Activated effector memory CD4-positive, alpha-beta T cell treated with anti-CD3 and anti-CD28 coated beads, Interleukin-2, amount 50 U/mL, for 16 hours (primary cell): ENCODE measurements around the gene WBP1L.
"Not testable (repeated sequence)": the region's sequence is repeated elsewhere in the genome, so short reads cannot be mapped to it uniquely, and the experiment has no call there.

Experiments
- DNase-seq: peaks from one replicate; pipeline ENCODE4 v3.0.0-alpha.2; 2020

Gene WBP1L

DNA sequence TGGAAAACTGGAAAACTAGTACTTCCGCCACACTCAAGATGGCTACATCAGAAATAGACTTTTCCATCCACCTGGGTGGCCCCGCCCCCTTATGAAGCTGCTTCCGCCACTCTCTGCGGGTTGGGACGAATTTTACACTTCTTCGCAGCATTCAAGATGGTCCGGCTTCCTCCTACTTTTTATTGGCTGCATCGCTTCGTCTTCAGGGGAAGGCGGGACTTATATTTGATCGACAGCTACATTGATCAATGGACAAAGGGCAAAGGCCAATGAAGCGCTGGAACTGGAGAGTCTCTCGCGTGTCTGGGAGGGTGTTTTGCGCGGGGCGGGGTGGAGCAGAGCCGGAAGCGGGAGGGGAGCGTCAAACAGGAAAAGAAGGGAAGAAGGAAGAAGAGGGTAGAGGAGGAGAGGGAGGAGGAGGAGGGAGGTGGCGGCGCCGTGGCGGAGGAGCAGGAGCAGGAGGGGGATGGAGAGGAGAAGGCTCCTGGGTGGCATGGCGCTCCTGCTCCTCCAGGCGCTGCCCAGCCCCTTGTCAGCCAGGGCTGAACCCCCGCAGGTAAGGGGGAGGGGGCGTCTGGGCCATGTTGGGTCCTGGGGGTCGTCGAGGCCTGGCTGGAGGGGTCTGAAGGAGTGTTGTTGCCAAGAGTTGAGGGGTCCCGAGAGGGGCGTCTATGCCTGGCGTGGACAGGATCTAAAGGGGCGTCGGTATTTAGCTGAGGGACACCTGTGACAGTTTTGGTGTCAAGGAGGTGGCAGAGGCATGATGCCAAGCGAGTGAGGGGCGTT, at the start of gene WBP1L:
Gene WBP1L, plus strand, starts transcription at position 361 of the 786 bp plus-strand sequence. Its CDS starts 106 bp downstream, at position 467.
- peak; percentile 97 for DNase-seq

DNA sequence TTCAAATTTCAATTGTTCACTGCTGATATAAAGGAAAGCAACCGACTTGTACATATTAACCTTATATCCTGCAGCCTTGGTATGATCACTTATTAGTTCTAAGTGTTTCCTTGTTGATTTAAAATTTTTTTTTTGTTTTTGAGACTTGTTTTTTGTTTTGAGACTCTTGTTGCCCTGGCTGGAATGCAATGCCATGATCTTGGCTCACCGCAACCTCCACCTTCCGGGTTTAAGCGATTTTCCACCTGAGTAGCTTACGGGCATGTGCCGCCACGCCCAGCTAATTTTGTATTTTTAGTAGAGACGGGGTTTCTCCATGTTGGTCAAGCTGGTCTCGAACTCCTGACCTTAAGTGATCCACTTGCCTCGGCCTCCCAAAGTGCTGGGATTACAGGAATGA, 48.3 kb upstream of the WBP1L start:
- not testable (repeated sequence) for DNase-seq

DNA sequence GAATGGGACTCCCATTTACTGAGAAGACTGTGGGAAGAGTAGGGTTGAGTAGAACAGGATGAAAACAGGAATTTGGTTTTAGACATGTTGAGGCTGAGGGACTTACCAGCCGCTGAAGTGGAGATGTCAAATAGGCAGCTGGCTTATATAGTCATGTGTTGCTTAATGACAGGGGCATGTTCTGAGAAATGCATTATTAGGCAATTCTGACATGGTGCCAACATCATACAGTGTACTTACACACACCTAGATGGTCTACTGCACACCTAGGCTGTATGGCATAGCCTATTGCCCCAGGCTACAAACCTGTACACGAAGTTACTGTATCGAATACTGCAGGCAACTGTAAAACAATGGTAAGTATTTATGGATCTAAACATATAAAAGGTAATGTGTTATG, 47.0 kb upstream of the WBP1L start:
- no peak for DNase-seq

DNA sequence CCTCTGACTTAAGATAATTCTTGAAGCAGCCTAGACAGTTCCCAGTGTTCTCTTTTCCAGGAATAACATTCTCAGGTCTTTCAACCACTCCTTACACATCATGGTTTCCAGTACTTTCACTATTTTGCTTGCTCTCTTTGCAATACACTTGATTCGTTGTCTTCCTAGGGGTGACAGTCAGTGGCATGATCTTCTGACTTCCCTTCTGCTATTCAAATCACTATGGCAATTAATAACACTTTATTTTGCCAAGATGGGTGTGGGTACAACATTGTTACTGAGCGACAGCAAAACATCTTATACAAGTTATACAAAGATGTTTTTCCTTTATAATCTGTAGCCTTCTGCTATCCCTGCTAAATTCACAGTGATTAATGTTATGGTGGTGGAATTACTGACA, 44.9 kb upstream of the WBP1L start:
- DNase-seq, result no peak

DNA sequence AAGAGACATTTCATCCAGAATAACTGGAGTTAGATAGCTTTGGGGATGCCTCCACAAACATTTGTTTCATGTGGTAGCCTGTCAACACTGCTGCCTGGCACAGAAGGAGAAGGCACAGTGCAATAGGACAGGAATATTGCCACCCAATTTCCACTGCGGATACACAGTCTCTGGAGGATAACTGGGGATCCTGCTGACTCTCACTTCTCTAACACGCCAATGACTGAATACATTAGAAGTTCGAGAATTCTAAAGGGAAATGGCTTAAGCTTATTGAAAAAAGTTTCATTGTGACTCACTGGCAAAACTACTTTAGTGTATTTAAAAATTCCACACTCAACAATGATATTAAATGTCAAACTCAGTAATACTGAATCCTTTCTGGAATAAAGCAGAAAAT, 42.5 kb upstream of the WBP1L start:
- no peak for DNase-seq

DNA sequence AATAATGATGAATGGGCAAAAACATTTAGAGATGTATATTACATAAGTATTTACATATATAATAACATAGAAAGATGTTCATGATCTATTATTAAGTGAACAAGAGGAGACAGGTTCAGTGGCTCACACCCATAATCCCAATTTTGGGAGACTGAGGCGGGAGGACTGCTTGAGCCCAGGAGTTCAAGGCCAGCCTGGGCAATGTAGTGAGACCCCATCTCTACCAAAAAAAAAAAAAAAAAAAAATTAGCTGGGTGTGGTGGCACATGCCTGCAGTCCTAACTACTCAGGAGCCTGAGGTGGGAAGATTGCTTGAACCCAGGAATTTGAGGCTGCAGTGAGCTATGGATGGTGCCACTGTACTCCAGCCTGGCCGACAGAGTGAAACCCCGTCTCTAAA, 42.0 kb upstream of the WBP1L start:
- DNase-seq, result no peak

DNA sequence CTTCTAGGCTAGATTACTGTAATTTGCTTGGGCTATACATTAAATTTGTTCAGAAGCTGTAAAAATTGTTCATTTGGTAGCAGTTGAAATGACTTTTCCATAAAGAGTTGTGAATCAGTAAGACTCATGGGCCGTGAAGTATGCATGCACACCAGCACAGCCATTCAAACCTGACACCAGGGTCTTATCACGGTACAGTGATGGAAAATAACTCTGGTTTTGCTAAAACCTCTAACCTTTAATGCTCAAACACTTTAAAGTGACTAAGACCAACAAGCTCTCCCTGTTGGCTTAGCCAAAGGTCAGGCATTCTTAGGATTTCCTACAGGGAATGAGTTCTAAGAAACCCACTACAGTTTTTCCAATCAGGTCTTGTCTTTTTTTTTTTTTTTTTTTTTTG, 41.0 kb upstream of the WBP1L start:
- no peak for DNase-seq

DNA sequence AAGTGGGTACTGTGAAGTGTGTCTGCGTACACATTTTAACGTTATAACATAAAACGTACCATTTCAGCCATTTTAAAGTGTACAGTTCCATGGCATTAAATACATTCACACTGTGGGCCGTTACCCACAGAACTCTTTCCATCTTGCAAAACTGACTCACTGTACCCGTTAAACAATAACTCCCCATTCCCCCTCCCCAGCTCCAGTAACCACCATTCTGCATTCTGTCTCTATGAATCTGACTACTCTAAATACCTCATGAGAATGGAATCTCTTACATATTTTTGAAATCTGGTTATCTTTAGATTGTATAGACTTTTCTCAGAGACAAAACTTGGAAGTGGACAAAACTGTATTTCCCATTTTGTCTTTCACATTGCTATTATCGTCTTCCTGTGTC, 38.8 kb upstream of the WBP1L start:
- DNase-seq, result no peak

DNA sequence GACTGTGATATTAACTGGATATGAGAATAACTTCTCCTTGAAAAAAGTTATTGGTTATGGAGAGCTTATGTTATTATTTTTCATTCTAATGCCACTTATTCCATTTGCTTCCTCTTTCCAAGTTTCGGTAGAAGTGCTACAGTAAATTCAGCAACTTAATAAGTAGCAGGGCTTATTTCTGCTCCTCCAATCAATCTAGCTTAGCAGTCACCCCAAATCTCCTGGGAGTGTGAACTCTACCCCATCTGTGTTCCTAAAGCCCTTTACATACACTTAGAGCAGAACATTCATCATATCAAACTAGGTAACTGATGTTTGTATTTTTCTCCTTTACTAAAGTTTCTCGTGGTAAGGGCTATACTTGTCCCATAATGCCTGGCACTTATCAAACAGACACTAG, 38.2 kb upstream of the WBP1L start:
- no peak for DNase-seq

DNA sequence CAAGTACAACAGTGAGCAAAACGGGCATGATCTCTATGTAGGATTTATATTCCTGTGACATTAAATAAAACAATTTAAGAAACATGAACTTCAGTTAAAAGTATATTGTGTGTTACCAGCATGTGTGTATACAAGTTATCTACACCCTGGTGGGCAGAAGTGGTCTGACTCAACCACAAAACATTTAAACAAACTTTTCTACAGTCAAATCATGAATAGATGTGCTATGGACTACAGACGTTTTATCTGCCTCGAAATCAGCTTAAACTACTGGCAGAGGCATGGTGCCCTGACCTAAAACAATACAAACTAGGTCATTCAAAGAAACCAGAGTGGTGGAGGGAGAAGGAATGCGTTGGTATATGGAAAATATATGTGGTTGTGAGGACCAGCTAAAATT, 33.1 kb upstream of the WBP1L start:
- no peak for DNase-seq

DNA sequence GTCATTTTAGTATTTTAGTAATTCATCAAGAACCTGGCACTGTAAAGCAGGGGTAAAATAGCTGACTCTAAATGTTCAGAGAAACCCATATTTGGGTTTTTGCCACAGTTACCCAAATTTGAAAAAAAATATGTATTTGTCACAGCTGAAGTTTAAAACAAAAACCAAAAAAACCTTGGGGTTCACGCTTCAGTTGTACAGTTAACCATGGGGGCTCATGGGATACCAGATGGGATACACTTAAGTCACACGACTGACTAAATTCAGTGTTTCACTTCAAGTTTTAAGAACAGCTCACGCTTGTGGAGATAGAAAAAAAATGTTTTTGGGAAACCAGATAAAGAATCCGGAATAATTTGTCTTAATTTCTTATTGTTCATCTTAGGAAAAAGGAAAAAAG, 31.7 kb upstream of the WBP1L start:
- no peak for DNase-seq

DNA sequence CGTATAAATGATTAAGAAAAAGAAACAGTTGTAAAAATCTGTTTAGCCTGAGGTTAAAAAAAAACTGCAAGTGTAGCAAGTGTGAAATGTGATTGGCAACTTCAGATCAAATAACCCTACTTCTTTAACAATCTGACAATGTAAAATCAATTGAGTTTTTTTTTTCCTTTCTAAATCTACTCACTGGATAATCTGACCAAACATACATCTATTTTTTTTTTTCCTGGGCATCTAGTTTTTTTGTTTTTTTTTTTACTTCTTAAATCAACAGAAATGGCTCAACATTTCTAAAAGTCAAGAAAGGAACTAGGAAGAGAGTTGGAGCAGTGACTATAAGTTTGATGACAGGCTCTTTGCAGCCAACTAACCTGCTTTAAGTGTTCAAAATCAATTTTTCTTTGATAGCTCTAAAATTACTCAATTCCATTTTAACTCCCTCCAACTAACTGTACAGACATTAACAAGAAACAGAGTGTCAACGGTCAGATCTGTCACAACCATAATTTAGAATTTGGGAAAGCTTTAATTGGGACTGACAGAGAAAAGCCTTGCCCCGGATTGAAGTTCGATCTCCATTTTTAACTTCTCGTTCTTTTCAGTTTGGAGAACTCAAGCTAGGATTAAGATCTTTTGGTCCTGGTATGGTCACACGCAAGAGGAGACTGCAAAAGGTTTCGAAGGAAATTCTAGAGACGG, 30.8 kb upstream of the WBP1L start:
- no peak for DNase-seq

DNA sequence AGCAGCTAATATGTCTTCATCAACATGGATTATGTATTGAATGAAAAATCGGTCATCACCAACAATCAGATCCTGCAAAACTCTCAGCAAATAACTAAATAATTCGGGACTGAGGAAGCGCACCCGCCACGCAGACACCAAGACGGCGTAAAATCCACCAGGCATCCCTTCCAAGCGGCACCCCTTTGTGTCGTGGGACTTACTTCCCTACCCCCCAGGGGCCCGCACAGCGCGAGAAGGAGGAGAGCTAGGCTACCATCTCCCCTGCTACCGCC, 30.3 kb upstream of the WBP1L start:
- no peak for DNase-seq

DNA sequence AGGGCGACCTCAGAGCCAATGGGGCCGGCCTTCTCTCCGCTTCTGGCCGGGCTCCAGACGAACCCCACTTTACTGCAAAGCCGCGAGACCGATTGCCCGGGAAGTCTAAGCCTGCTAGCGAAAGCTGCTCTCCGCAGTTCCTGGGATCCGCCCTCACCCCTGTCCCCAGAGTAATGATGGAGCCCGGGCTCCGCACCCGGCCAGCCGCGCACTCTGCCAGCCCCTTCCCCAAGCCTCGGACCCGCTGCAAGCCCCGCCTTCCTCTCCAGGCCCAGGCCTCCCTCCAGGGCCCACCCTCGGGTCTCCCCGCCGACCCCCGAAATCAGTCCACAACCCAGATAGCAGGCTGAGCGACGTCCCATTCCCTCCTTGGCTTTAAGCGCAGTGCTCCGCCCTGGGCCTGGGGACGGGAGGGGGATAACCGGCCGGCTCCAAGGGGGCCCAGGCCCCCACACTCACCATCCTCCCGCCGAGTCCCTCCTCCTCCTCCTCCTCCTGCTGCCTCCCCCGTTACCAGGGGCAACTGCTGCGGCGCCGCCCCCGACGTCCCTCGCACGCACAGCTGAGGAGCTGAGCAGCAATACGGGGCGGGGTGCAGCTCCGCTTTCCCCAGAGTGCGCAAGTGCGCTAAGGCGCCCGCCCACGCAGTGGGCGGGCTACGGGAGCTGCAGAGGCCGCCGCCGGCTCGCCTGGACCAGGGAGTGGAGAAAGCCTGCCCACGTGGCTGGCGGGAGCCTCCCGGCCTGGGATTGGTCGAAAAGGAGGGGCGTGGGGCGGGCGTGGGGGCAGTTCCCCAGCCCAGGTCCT, 29.7 kb upstream of the WBP1L start, which contains the start of gene ARL3:
Gene ARL3, minus strand, starts transcription at position 584 of the 807 bp plus-strand sequence. Its CDS starts 122 bp downstream, at position 462.
- peak; percentile 99 for DNase-seq

DNA sequence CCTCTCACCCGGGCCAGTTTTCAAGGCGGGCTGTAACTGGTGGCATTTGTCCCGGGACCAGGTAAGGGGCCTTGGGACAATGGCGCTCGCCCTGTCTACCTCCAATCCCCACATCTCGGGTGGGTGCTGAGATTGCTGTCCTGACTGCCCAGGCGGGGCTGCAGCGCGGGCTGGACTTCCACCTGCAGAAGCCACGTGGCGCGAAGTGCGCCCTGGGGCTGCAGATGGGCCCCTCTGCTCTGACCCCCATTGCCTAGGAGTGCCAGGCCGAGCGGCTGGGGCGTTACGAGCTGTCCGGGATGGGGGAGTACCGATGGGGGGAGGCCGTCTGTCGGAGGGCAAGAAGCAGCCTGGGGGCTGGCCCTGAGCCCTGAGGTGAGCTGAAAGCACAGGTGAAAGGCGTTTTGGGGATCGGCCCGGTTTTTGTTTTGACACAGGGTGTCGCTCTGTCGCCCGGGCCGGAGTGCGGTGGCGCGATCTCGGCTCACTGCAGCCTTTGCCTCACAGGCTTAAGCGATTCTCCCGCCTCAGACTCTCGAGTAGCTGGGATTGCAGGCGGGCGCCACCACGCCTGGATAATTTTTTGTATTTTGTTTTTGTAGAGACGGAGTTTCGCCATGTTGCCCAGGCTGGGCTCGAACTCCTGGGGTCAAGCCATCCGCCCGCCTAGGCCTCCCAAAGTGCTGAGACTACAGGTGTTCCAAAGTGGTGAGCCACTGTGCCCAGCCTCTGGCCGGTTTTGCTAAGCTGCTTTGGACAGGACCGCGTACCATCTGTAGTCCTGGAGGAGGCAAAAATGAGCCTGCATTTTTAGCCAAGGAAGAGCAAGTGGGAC, 28.9 kb upstream of the WBP1L start, which contains the start of gene SFXN2:
Gene SFXN2, plus strand, starts transcription at position 16 of the 835 bp plus-strand sequence. CDS start 12,001 bp downstream, outside the sequence.
- DNase-seq, result peak; percentile 80

DNA sequence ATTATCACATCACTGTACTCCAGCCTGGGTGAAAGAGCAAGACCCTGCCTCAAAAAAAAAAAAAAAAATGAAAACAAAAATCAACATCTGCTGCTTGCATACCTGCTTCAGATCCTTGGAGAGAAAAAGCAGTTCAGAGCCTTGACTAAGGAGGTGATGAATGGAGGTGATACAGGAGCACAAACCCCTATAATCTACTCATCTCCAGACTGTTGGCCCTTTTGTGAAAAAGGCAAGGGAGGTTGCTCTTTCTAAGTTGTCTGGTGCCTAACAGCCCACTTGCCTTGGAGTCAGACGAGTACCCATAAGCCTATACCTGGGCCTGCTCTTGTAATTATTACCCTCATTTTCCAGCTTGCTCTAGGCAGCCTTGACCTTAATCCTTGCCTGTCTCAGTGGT, 27.9 kb upstream of the WBP1L start:
- DNase-seq, result no peak

DNA sequence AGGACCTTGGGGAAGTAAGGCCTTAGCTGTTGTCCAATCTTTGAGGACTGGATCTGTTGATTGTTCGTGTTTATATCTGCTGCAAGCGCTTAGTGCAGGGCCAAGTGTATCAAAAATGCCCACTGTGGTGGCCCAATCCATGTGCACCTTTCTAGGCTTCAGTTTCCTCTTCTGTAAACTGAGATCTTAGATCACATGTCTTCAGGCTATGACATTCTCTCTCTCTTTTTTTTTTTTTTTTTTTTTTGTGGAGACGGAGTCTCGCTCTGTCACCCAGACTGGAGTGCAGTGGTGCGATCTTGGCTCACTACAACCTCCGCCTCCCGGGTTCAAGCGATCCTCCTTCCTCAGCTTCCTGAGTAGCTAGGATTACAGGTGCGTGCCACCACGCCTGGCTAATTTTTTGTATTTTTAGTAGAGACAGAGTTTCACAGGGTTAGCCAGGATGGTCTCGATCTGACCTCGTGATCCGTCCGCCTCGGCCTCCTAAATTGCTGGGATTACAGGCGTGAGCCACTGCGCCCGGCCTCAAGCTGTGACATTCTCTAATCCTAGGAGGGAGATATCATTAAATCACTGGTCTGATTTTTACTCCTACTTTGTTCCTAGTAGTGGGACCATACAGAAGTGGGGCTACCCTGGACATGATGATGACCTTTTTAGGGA, 26.7 kb upstream of the WBP1L start:
- DNase-seq, result not testable (repeated sequence)

DNA sequence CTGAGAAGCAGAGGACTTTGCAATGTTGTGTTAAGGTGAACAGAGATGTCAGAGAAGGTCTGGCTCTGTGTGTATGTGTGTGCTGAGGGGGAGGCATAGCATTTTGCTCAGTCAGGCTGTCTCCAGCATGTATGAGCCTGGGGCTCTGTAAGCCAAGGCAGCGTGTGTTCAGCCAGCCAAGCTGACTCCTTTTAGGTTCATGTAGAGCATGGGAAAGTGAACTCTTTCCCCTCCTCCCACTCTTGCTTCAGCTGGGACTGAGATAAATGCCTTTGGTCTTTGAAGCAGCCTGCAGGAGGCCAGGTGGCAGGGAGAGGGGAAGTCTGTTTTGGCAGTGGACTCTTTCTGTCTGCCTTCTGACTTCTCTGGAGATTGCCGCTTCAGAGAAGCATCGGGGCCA, 25.5 kb upstream of the WBP1L start:
- no peak for DNase-seq

DNA sequence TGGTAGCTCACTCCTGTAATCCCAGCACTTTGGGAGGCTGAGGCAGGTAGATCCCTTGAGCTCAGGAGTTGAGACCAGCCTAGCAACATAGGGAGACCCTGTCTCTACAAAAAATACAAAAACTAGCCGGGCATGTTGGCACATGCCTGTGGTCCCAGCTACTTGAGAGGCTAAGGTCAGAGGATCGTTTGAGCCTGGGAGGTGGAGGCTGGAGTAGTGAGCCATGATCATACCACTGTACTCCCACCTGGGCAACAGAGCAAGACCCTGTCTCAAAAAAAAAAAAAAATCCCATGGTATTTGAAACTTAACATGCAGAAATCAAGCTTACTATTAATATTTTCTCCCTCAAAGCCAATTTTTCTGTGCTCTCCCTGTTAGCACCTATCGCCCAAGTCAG, 23.4 kb upstream of the WBP1L start:
- DNase-seq, result no peak

DNA sequence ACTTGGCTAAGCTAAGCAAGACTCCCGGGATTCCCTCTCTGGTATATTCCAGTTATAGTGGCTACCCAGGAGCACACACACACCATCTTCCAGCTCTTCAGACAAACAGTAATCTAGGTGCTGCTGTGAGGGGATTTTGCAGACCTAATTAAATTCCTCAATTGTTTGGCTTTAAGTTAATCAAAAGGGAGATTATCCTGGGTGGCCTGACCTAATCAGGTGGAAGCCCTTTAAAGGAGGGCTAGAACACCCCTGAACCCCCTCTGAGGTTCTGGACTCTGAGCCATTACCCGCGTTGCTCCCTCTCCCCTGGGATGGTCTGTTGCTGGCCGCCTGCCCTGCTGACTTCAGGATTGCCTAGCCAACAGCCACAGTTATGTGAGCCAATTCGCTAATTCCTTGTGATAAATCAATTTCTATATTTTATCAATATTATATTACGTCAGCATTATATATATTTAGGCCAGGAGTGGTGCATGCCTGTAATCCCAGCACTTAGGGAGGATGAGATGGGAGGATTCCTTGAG, 22.9 kb upstream of the WBP1L start:
- DNase-seq, result no peak

DNA sequence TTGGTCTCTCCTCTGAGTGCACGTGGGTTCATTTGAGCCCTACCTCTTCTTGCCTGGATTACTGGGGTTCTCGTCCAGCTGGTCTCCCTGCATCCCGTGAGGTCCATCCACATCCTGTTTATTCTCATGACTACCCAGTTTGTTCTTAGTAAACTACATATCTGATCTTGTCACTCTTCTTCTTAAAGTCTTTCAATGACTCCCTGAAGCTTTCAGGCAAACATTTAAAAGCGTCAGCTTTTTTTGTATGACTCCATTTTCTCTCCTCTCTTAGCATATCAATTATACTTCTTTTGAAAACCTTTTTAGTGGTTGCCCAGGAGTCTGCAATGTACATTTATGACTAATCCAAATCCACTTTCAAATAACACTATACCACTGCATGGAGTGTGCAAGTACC, 21.8 kb upstream of the WBP1L start:
- DNase-seq, result no peak

DNA sequence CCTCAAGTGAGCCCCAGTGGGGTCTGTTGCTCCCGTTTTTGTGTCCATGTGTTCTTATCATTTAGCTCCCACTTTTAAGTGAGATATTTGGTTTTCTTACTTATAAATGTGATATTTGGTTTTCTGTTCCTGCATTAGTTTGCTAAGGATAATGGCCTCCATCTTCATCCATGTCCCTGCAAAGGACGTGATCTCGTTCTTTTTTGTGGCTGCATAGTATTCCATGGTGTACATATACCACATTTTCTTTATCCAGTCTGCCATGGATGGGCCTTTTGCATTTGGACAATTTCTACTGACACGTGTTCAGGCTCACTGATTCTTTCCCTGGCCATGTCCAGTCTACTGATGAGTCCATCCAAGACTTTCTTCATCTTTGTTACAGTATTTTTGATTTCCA, 19.8 kb upstream of the WBP1L start:
- no peak for DNase-seq
